Esophagus squamous epithelium (tissue), 4 donors: ENCODE data around the gene TOX2.

Experiments
- CTCF ChIP-seq, 6 experiments: fragments of 450-650 bp in 4 of 6; fragments of 200-600 bp in 2 of 6; sonication (generic) in 2 of 6; IDR thresholded peaks; one replicate each; pipeline ENCODE4 v1.5.1; 2016 to 2019; ENCODE audit warnings: antibody characterized with exemption in 6 of 6, mild to moderate bottlenecking in 4 of 6, moderate library complexity in 4 of 6
- POLR2A ChIP-seq, 4 donors: fragments of 450-650 bp; IDR thresholded peaks; one replicate each; pipeline ENCODE4 v1.6.1; 2017; ENCODE audit warnings: antibody characterized with exemption in 4 of 4, mild to moderate bottlenecking in 4 of 4, moderate library complexity in 3 of 4

- no peak for TF ChIP-seq CTCF (IDR thresholded peaks at IDR 0.05)
- TF ChIP-seq POLR2A (IDR thresholded peaks at IDR 0.05) = no peak
Measured at GRCh38 chr20:44073011-44073674, 158.5 kb downstream of the TOX2 start.
